HG02588 (cell line): ENCODE results near the gene HSPB3.
"Not testable (repeated sequence)": the region's sequence is repeated elsewhere in the genome, so short reads cannot be mapped to it uniquely, and the experiment has no call there.

Experiments used
- ATAC-seq: cut with Tn5 transposase; IDR thresholded peaks from one replicate; pipeline ENCODE4 v1.9.1; 2021; ENCODE audit warnings: mild to moderate bottlenecking, moderate library complexity; ENCODE audit not compliant: unreplicated experiment

The HSPB3 gene

DNA sequence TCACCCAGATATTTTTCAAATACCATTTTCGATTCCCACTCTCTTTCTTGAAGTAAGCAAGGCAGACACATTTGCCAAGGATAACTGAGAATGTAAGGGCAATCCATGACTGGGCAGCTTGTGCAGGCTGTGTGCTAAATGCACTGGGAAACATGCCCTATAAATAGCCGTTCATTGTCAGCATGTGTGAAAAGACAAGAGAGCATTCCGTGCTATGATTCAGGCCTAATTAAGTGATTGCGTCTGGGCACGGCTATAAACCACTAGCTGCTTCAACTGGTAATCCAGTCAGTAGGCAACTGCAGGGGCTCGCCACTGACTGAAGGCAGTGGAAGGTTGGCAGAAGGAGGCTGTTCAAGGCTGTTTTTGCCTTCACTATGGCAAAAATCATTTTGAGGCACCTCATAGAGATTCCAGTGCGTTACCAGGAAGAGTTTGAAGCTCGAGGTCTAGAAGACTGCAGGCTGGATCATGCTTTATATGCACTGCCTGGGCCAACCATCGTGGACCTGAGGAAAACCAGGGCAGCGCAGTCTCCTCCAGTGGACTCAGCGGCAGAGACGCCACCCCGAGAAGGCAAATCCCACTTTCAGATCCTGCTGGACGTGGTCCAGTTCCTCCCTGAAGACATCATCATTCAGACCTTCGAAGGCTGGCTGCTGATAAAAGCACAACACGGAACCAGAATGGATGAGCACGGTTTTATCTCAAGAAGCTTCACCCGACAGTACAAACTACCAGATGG lies at the start of gene HSPB3:
TSS of gene HSPB3 (plus strand) at position 287 of the 745 bp plus-strand sequence. CDS start at position 378, 91 bp downstream.
- no peak for ATAC-seq

- ATAC-seq: no peak
These were observed 44.3 kb upstream of the HSPB3 start for GRCh38 chr5:54411176-54411575.

GRCh38 chr5:54412913-54413312 lies 42.6 kb upstream of the HSPB3 start:
- no peak for ATAC-seq

DNA sequence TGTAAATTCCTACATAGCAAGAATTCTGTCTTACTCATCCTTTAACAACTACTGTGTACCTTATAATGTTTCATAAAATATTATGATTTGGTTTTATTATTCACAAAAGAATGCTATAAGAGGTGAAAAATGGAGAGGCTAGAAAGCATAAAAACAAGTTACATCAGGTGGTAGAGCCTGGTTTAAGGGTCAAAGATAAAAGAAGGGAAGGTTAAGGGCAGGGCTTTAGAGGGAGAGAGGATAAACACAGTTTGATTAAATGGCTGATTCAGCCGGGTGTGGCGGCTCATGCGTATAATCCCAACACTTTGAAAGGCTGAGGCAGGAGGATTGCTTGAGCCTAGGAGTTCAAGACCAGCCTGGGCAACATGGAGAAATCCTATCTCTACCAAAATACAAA lies 40.4 kb upstream of the HSPB3 start:
- no peak for ATAC-seq

DNA sequence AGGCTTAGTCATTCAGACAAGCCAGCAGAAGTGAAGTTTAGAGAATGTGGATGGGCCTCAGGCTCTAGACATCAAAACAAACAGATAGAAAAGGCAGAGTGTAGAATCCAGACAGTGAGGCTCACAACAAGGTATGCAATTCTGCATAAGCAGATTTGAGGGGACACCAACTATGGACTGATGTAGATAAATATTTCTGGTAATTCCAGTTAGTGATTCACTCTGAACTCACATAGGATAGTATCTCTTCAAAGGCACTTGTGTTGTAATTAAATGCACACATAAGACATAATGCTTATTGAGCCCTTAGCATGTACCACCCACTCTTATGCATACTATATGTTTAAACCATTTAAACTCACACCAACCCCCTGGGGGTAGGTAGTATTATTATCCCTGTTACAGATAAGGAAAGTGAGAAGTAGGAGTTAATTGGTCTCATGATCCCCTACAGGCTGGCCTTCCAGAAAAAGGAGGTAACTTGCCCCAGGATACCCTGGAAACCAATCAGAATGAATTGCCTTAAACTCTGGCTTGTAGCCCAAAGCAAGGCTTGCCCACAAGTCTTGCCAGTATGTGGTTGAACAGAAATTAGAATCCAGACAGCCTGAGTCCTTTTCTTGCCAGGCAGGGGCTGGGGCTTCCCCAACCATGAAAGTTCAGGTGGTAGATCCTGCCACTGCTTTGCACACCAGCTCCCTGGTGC lies 39.5 kb upstream of the HSPB3 start:
- no peak for ATAC-seq

GRCh38 chr5:54419573-54420423 lies 35.7 kb upstream of the HSPB3 start:
- ATAC-seq: not testable (repeated sequence)

DNA sequence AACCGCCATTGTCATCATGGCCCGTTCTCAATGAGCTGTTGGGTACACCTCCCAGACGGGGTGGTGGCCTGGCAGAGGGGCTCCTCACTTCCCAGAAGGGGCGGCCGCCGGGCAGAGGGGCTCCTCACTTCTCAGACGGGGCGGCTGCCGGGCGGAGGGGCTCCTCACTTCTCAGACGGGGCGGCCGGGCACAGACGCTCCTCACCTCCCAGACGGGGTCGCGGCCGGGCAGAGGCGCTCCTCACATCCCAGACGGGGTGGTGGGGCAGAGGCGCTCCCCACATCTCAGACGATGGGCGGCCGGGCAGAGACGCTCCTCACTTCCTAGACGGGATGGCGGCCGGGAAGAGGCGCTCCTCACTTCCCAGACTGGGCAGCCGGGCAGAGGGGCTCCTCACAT lies 35.0 kb upstream of the HSPB3 start:
- not testable (repeated sequence) for ATAC-seq

DNA sequence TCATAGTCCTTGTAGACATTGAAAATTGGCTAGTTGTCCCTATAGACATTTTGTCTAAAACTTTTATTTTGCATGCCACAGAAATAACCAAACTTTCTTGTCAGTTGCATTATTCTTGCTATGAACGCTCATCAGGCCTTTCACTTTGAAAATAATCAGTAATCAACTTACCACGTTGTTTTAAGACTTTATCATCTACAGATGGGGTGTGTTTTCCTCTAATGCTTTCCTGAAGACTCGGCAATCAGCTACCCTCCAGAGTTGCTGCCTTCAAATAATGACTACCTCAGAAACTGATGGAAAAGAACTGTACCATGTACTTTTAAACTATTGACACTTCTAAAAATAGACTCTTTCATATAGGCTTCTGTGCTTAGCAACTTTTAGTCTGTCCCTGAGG lies 33.5 kb upstream of the HSPB3 start:
- no peak for ATAC-seq

GRCh38 chr5:54425258-54425657 lies 30.2 kb upstream of the HSPB3 start:
- ATAC-seq: no peak

DNA sequence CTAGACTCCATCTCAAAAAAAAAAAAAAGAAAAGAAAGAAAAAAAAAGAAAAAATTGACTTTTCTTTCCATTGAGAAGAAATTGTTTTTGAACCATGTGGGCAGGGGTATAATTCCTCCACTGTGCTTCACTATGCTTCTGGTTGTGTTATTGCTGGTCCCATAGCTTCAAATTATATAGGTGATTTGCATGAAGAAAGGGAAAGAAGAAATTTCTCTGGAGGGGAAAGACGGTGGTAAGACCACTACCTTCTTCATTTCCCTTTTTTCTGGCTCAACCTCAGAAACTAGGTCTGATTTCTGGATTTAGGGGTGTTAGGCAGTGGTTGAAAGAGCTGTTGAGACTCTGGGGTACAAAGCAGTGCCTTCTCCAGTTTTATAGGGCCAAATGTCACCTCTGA lies 29.3 kb upstream of the HSPB3 start:
- no peak for ATAC-seq

DNA sequence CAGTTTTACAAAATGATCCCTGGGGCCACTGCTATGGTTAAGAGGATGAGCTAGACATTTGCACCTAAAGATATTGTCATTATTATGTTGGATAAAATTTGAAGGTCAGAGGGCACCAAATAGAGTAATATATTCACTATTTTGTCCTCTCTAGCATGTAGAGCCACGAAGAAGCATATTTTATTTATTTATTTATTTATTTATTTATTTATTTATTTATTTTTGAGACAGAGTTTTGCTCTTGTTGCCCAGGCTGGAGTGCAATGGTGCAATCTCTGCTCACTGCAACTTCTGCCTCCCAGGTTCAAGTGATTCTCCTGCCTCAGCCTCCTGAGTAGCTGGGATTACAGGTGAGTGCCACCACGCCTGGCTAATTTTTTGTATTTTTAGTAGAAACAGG lies 20.8 kb upstream of the HSPB3 start:
- not testable (repeated sequence) for ATAC-seq

- no peak for ATAC-seq
These were observed 16.7 kb upstream of the HSPB3 start for GRCh38 chr5:54438620-54439389.

DNA sequence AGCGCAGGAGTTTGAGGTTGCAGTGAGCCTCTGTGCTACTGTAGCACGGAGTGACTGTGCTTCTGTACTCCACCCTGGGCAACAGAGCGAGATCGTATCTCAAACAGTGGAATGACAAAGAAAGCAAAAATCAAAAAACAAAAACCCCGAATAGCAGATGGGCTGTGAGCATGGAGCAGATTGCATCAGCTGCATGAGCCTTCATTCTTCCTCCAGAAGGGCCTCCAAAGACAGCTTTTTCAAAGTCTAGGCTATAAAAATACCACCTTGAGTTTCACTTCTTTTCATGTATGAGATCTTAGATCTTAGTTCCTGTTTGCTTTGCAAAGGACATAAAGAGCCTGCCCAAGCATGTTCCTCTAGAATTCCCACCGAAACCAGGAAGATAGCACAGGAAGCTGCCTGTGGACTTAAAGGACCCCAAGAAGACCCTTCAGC lies 15.0 kb upstream of the HSPB3 start:
- peak; percentile 77 for ATAC-seq

DNA sequence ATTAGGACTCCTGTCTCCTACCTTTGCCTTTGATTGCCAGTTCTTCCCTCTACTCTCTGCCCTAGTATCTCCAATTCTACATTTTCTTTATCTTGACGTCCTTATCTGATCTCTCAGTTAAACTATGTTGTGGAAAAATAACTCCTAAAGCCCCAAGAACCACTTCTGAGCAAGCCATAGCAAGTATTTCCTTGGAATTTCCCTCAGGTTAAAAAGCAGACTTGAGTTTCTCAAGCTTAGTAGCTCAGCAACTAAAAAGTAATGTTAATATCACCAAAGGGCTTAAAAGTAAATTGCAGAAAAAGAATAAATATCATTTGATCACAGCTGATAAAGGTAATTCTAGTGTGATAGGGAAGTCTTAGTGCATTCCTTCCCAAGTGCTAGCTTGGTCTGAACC lies 13.2 kb upstream of the HSPB3 start:
- no peak for ATAC-seq

DNA sequence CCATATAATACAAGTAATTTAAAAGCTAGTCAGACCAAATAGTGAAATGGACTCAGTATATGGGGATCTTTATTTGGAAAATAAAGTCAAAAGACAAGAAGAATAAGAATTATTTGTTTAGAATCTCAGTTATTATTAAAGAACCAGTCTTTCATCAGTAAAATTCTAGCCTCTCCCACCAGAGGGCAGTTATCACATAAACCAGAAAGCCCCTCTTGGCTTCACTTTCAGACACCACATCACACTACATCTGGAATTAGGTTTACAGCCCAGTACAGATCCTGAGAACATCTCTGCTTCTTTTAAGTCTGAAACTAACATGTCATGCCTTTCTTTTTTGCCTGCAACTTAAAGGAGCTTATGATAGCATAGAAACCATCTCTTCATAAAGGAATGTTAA lies 12.2 kb upstream of the HSPB3 start:
- no peak for ATAC-seq

DNA sequence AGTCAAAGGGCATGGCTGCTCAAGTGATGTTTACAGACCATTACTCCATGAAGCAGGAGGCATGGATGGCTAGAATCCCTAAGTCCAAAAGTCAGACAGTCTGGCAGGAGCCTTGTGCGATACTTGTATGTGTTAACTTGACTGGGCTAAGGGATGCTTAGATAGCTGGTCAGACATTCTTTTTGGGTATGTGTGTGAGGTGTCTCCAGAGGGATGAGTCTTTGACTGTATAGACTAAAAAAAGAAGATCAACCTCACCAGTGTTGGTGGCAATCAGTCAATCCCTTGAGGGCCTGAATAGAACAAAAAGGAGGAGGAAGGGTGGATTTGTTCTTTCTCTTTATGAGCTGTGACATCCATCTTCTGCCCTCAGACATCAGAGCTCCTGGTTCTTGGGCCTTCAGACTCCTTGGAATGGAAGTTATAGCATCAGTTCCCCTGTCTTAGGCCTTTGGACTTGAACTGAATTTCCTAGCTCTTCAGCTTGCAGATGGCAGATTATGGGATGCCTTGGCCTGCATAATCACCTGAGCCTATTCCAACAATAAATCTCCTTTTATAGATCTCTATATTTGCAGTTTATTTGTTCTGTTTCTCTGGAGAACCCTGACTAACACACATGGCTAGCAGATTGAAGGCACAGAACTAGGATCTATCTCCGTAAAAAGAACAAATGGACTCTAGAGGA lies 9.7 kb upstream of the HSPB3 start:
- ATAC-seq: no peak

- ATAC-seq: no peak
These were observed 9.1 kb upstream of the HSPB3 start for GRCh38 chr5:54446379-54446732.

- no peak for ATAC-seq
These were observed 5.6 kb upstream of the HSPB3 start for GRCh38 chr5:54449923-54450322.

GRCh38 chr5:54450542-54450941 lies 5.0 kb upstream of the HSPB3 start:
- ATAC-seq: no peak

GRCh38 chr5:54453046-54453445 lies 2.5 kb upstream of the HSPB3 start:
- ATAC-seq: no peak
